Lung (tissue), 12 donors: ENCODE data around the gene ETFA. TPM values are rescaled to one million over a fixed set of nuclear protein-coding genes. Genes with fewer than 3 reads are reported as not detected.

ENCODE experiments used
- ATAC-seq: fragments of 200-7000 bp; cut with Tn5 transposase; one replicate; pipeline ENCODE4 v1.9.1; 2020; ENCODE audit warnings: moderate number of reproducible peaks; ENCODE audit not compliant: insufficient read depth, low FRiP score
- DNase-seq, 3 donors: peaks; one replicate each; pipeline ENCODE4 v3.0.0-alpha.2; 2013 to 2017
- H3K27ac ChIP-seq, 2 donors: one replicate each; pipeline ENCODE4 v1.5.1; 2013; ENCODE audit warnings: mild to moderate bottlenecking in 2 of 2, moderate library complexity in 2 of 2, control low read depth in 1 of 2, inconsistent platforms in 1 of 2, low read depth in 1 of 2, low read length in 1 of 2
- H3K27me3 ChIP-seq, 3 donors: one replicate each; pipeline ENCODE4 v1.5.1; 2013; ENCODE audit warnings: low read length in 2 of 3; ENCODE audit not compliant: control insufficient read depth in 3 of 3, insufficient read depth in 3 of 3
- H3K36me3 ChIP-seq, 4 donors: one replicate each; pipeline ENCODE4 v1.5.1; 2013; ENCODE audit warnings: low read length in 4 of 4, mild to moderate bottlenecking in 1 of 4, moderate library complexity in 1 of 4; ENCODE audit not compliant: control insufficient read depth in 4 of 4, insufficient read depth in 4 of 4
- H3K4me1 ChIP-seq, 5 donors: one replicate each; pipeline ENCODE4 v1.5.1; 2013; ENCODE audit warnings: low read length in 5 of 5, mild to moderate bottlenecking in 2 of 5, moderate library complexity in 1 of 5; ENCODE audit not compliant: control insufficient read depth in 5 of 5, insufficient read depth in 5 of 5
- H3K4me3 ChIP-seq: one replicate; pipeline ENCODE4 v1.5.1; 2013; ENCODE audit warnings: mild to moderate bottlenecking, control low read depth, moderate library complexity
- H3K9ac ChIP-seq, 2 donors: one replicate each; pipeline ENCODE4 v1.5.1; 2013; ENCODE audit warnings: low read length in 2 of 2, control low read depth in 1 of 2; ENCODE audit not compliant: insufficient read depth in 1 of 2
- H3K9me3 ChIP-seq, 4 donors: one replicate each; pipeline ENCODE4 v1.5.1; 2013; ENCODE audit warnings: low read length in 3 of 4, mild to moderate bottlenecking in 1 of 4, moderate library complexity in 1 of 4; ENCODE audit not compliant: control insufficient read depth in 4 of 4, insufficient read depth in 3 of 4
- WGBS, 2 donors: extraction: QIAGEN DNeasy Blood & Tissue Kit; methylation state at CpG; one replicate each; pipeline ENCODE4 v1.1.7; 2013; 5-methylcytosine and 5-hydroxymethylcytosine counted together
- polyA plus RNA-seq, 2 donors: library from polyadenylated mRNA; stranded (reverse); fragments of 200-250 nt; gene quantifications; one replicate each; pipeline ENCODE4 v1.2.1, GENCODE V29; 2013
- total RNA-seq, 2 donors: library from RNA; depleted of rRNA in 1 of 2; stranded (reverse); fragments of >200 nt in 1 of 2; gene quantifications; one replicate each; pipeline ENCODE4 v1.2.1, GENCODE V29; 2014 to 2021
- TF ChIP-seq, protein P1 (sequence below): IDR thresholded peaks from 2 replicates; pipeline ENCODE4 v1.5.1; 2012; ENCODE audit warnings: mild to moderate bottlenecking; ENCODE audit errors: control extremely low read depth, extremely low read depth
- donor health status: control.
- donor health status: control.
- donor health status: Bipolar disorder and iron deficiency.
- donor health status: healthy.
- donor health status: DM: yes; HTN: yes; CAD: no.

The ETFA gene
- total and polyA plus RNA-seq, 4 donors = 54.5 to 96.4 (median 83.8) TPM

DNA sequence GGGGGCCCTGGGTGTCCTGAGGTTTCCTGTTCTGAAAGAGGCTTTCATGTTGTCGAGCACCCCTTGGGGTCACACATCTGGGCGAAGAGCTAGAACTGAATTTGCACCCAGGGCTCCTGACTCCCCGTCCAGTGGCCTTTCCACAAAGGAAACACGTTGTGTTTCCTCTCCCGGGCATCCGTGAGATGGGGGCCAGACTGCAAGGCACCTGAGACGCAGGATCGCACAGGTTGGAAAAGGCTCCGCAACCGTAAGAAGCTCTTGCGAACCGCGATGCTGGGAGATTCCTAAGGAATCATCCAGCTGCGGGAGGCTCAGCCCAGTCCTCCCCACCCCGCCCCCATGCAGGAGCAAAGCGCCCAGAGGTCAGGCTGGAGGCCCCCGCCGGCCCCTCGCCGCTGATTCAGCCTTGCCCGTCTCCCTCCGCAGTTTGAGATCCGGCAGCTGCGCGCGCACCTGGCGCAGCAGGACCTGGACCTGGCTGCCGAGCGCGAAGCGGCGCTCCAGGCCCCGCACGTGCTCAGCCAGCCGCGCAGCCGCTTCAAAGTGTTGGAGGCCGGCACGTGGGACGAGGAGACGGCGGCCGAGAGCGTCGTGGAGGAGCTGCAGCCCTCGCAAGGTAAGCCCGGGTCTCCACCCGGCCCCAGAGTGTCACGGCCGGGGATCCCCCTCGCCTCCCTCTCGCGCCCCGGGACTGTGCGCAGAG lies 119.6 kb downstream of the ETFA start:
- peak in 1 of 3 donors; percentile 29 for DNase-seq

DNA sequence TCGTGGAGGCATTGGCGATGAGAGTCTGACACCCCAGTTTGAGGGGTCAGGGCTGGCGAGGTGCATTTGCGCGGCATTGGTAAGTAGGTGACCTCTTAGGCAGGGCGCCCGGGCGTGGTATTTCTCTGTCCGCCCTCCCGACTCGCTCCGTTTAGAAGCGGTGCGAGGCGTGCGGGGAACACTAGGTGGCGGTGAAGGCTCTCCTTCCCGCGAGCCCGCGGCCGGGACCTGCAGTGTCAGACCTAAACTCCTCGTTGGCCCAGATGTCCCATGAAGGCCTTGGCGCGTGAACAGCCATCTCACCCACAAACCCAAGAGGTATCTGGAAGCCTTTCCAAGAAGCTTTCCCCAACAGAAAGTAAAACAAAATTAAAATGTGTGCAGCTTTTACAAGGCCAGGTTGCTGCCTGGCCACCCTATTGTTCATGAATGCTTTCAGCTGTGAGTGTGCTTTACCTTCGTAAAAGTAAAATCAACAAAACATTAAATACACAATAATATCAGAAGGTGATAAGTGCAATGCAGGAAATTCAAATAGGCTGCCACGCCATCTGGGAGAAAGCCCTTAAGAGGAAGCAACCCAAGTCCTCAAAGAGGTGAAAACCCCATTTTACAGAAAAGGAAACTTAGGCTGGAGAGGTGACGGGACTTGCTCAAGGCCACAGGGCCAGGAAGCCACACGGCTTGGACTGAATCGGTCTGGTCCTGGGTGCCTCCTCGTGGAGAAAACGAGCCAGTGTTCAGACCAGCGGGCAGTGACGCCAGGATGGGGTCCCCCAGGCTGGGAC lies 120.3 kb downstream of the ETFA start:
- no peak overlapping the region for H3K4me3 ChIP-seq
- no peak overlapping the region for H3K9ac ChIP-seq
- TF ChIP-seq, protein P1, sequence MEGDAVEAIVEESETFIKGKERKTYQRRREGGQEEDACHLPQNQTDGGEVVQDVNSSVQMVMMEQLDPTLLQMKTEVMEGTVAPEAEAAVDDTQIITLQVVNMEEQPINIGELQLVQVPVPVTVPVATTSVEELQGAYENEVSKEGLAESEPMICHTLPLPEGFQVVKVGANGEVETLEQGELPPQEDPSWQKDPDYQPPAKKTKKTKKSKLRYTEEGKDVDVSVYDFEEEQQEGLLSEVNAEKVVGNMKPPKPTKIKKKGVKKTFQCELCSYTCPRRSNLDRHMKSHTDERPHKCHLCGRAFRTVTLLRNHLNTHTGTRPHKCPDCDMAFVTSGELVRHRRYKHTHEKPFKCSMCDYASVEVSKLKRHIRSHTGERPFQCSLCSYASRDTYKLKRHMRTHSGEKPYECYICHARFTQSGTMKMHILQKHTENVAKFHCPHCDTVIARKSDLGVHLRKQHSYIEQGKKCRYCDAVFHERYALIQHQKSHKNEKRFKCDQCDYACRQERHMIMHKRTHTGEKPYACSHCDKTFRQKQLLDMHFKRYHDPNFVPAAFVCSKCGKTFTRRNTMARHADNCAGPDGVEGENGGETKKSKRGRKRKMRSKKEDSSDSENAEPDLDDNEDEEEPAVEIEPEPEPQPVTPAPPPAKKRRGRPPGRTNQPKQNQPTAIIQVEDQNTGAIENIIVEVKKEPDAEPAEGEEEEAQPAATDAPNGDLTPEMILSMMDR = peak; percentile 66
- H3K27ac ChIP-seq = no peak overlapping the region
- WGBS, 2 donors = 14 to 16% methylated on average over 34 of the region's 34 CpGs
- H3K27me3 ChIP-seq = peaks cover 0 to 14% (median 5%) of the 10 kb centered on the region in 3 donors
- peaks cover 0 to 10% (median 0%) of the 10 kb centered on the region in 5 donors for H3K4me1 ChIP-seq
- peak; percentile 90 for ATAC-seq
- peak; percentile 75 to 82 (median 79) for DNase-seq
- H3K36me3 ChIP-seq = no peaks in the 10 kb centered on the region
- H3K9me3 ChIP-seq = no peaks in the 10 kb centered on the region

More for the DNA sequence above, 119.6 kb downstream of the ETFA start:
- no peak overlapping the region for H3K4me3 ChIP-seq
- H3K36me3 ChIP-seq = no peaks in the 10 kb centered on the region
- peaks cover 0 to 14% (median 5%) of the 10 kb centered on the region in 3 donors for H3K27me3 ChIP-seq
- no peak overlapping the region for H3K9ac ChIP-seq
- no peak overlapping the region for H3K27ac ChIP-seq
- no peaks in the 10 kb centered on the region for H3K9me3 ChIP-seq
- no peak for ATAC-seq
- 50 to 53% methylated on average over 55 of the region's 55 CpGs for WGBS, 2 donors
- TF ChIP-seq, protein P1 = no peak
- peaks cover 0 to 12% (median 0%) of the 10 kb centered on the region in 5 donors for H3K4me1 ChIP-seq

DNA sequence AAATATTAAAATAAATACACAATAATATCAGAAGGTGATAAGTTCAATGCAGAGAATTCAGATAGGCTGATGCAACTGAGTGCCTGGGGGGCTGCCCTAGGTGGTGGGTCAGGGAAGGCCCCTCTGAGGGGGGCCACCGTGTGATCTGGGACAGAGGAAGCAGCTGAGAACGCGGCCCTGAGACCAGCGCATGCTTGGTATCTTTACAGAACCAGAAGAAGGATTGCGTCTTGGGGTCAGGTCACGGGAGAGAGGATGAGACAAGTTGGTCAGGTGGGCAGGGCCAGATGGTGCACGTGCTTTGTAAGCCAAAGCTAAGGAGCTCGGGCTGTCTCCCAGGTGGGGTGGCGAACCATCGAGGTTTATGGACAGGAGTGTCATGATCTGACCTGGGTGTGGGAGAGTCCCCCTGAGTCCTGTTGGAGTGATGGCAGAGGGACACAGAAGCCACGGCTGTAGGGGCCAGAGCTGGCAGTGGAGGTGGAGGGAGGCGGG lies 121.2 kb downstream of the ETFA start:
- Histone ChIP-seq H3K4me1 (peaks cover 0 to 10% (median 0%) of the 10 kb centered on the region in 5 donors), H3K27ac (no peak overlapping the region), H3K9ac (no peak overlapping the region), H3K27me3 (peaks cover 0 to 14% (median 5%) of the 10 kb centered on the region in 3 donors), H3K9me3 (no peaks in the 10 kb centered on the region), H3K36me3 (no peaks in the 10 kb centered on the region), H3K4me3 (no peak overlapping the region)
- no peak for ATAC-seq
- DNase-seq = no peak
- TF ChIP-seq, protein P1 = no peak
- 36 to 46% methylated on average over 12 of the region's 12 CpGs for WGBS, 2 donors
